Esophagus muscularis mucosa (tissue), 4 donors: ENCODE results near the gene FFAR2.
"Not testable (repeated sequence)": the region's sequence is repeated elsewhere in the genome, so short reads cannot be mapped to it uniquely, and the experiment has no call there.

ENCODE experiments used
- EP300 ChIP-seq: sonication (generic); formaldehyde crosslinking; IDR thresholded peaks from one replicate; pipeline ENCODE4 v1.6.1; 2017; ENCODE audit warnings: antibody characterized with exemption
- POLR2A ChIP-seq: fragments of 450-650 bp; IDR thresholded peaks from one replicate; pipeline ENCODE4 v1.6.1; 2017; ENCODE audit warnings: antibody characterized with exemption, moderate library complexity, mild to moderate bottlenecking, low read depth
- POLR2AphosphoS5 ChIP-seq, 2 donors: sonication (generic); formaldehyde crosslinking; IDR thresholded peaks; one replicate each; pipeline ENCODE4 v1.6.1; 2017; ENCODE audit warnings: antibody characterized with exemption in 2 of 2
- TF ChIP-seq, protein P1 (sequence below), 3 experiments: fragments of 200-600 bp in 2 of 3; fragments of 450-650 bp in 1 of 3; sonication (generic) in 2 of 3; IDR thresholded peaks; one replicate each; pipeline ENCODE4 v1.5.1; 2017 to 2019; ENCODE audit warnings: antibody characterized with exemption in 3 of 3, mild to moderate bottlenecking in 2 of 3, moderate library complexity in 1 of 3

DNA sequence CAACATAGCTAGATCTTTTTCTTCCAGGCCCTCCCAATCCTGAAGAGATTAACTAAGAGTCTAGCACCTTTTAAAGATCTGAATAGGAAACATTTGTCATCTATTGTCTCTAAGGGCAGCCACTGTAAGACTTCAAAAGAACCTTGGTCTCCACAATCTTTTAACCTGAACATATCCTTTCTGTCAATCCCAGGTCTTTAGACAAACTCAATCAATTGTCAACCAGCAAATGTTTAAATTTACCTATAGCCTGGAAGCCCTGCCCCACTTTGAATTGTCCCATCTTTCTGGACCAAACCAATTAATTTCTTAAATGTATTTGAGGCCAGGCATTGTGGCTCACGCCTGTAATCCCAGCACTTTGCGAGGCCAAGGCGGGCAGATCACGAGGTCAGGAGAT, 23.0 kb downstream of the FFAR2 start:
- TF ChIP-seq POLR2A; POLR2AphosphoS5 (IDR thresholded peaks at IDR 0.05); EP300: not testable (repeated sequence)
- TF ChIP-seq, protein P1, sequence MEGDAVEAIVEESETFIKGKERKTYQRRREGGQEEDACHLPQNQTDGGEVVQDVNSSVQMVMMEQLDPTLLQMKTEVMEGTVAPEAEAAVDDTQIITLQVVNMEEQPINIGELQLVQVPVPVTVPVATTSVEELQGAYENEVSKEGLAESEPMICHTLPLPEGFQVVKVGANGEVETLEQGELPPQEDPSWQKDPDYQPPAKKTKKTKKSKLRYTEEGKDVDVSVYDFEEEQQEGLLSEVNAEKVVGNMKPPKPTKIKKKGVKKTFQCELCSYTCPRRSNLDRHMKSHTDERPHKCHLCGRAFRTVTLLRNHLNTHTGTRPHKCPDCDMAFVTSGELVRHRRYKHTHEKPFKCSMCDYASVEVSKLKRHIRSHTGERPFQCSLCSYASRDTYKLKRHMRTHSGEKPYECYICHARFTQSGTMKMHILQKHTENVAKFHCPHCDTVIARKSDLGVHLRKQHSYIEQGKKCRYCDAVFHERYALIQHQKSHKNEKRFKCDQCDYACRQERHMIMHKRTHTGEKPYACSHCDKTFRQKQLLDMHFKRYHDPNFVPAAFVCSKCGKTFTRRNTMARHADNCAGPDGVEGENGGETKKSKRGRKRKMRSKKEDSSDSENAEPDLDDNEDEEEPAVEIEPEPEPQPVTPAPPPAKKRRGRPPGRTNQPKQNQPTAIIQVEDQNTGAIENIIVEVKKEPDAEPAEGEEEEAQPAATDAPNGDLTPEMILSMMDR (IDR thresholded peaks at IDR 0.05): not testable (repeated sequence)
